ENCODE results near the gene LDHD.

- TF ChIP-seq CTCF (IDR thresholded peaks at IDR 0.05): no peak
- TF ChIP-seq POLR2A (IDR thresholded peaks at IDR 0.05): no peak
These were observed 14.9 kb downstream of the LDHD start for GRCh38 chr16:75101635-75102034.

All from vagina (tissue), 2 donors.